Right lobe of liver (tissue), 4 donors: ENCODE results near the gene TTC13.

Experiments
- POLR2A ChIP-seq: fragments of 450-650 bp; IDR thresholded peaks from one replicate; pipeline ENCODE4 v1.6.1; 2017; ENCODE audit warnings: antibody characterized with exemption, mild to moderate bottlenecking
- TF ChIP-seq, protein P1 (sequence below), 4 donors: fragments of 200-600 bp in 3 of 4; fragments of 450-650 bp in 1 of 4; IDR thresholded peaks; one replicate each; pipeline versions ENCODE4 v1.5.1 to v1.8.0; 2016 to 2022; ENCODE audit warnings: antibody characterized with exemption in 4 of 4, mild to moderate bottlenecking in 2 of 4
- donor health status: DM: no; HTN: no; CAD: no.
- donor health status: DM: no; HTN: no; CAD: no.
- donor health status: DM: no; HTN: yes; CAD: no.

DNA sequence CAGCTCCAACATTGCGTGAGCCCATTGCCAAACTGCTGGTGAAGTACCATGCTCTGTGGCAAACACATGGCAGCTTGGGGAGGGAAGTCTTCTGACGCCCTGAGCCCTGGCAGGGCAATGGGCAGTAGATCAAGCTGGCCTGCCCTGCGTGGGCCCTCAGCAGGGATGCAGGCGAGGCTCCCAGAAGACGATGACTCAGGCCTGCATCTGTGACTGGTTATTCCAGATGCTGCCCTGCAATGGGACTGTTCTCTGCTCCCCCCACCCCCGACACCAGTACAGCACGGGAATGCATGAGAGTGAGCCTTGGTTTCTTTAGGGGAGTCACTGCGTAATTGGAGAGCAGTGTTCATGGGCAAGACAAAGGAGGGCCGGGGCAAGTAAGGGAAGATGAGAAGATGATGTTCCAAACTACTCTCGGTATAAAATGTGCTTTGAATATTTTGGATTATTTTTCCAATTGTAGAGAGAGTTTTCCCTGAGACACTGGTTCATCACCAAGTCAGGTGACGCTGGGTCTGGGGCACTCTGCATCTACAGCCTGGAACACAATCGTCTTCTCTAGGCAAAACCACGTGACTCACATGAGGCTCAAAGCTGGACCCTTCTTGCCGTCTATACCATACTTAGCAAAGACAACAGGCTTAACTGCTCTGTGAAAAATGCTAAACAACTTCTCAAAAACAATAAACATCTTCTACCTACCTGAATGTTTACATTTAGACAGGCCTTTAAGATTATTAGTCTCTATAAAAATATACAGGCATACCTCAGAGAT, 101.3 kb downstream of the TTC13 start:
- TF ChIP-seq, protein P1, sequence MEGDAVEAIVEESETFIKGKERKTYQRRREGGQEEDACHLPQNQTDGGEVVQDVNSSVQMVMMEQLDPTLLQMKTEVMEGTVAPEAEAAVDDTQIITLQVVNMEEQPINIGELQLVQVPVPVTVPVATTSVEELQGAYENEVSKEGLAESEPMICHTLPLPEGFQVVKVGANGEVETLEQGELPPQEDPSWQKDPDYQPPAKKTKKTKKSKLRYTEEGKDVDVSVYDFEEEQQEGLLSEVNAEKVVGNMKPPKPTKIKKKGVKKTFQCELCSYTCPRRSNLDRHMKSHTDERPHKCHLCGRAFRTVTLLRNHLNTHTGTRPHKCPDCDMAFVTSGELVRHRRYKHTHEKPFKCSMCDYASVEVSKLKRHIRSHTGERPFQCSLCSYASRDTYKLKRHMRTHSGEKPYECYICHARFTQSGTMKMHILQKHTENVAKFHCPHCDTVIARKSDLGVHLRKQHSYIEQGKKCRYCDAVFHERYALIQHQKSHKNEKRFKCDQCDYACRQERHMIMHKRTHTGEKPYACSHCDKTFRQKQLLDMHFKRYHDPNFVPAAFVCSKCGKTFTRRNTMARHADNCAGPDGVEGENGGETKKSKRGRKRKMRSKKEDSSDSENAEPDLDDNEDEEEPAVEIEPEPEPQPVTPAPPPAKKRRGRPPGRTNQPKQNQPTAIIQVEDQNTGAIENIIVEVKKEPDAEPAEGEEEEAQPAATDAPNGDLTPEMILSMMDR (IDR thresholded peaks at IDR 0.05): no peak
- TF ChIP-seq POLR2A: no peak
